ENCODE data around the gene TMPRSS6. TPM values are rescaled to one million over a fixed set of nuclear protein-coding genes. Genes with fewer than 3 reads are reported as not detected.

Gene TMPRSS6
- total RNA-seq, 6 experiments from 2014 or later = not detected

GRCh38 chr22:37097346-37097745, 12.2 kb downstream of the TMPRSS6 start:
- Mint-ChIP-seq H3K36me3 (ENCODE audit: low read depth) (no peaks in the 10 kb centered on the region), H3K27me3 (ENCODE audit: insufficient read depth) (peaks cover 69% of the 10 kb centered on the region), H3K27ac (no peak overlapping the region), H3K4me3 (no peak overlapping the region), H3K4me1 (ENCODE audit: low read depth) (no peaks in the 10 kb centered on the region), H3K9me3 (no peaks in the 10 kb centered on the region)
- DNase-seq = no peak
- no peak for TF ChIP-seq CTCF (IDR thresholded peaks at IDR 0.05)

- Mint-ChIP-seq H3K4me1 (ENCODE audit: low read depth) (no peaks in the 10 kb centered on the region), H3K9me3 (no peaks in the 10 kb centered on the region), H3K36me3 (ENCODE audit: low read depth) (no peaks in the 10 kb centered on the region), H3K4me3 (no peak overlapping the region), H3K27ac (no peak overlapping the region), H3K27me3 (ENCODE audit: insufficient read depth) (peaks cover 57% of the 10 kb centered on the region)
- no peak for DNase-seq
- no peak for TF ChIP-seq CTCF (IDR thresholded peaks at IDR 0.05)
Observed at GRCh38 chr22:37095113-37095512, 14.4 kb downstream of the TMPRSS6 start.

GRCh38 chr22:37094239-37094638, 15.3 kb downstream of the TMPRSS6 start:
- no peak for DNase-seq
- Mint-ChIP-seq H3K9me3 (no peaks in the 10 kb centered on the region), H3K4me3 (no peak overlapping the region), H3K27me3 (ENCODE audit: insufficient read depth) (peaks cover 50% of the 10 kb centered on the region), H3K27ac (no peak overlapping the region), H3K36me3 (ENCODE audit: low read depth) (no peaks in the 10 kb centered on the region), H3K4me1 (ENCODE audit: low read depth) (no peaks in the 10 kb centered on the region)
- TF ChIP-seq CTCF (IDR thresholded peaks at IDR 0.05) = no peak

GRCh38 chr22:37092997-37093396, 16.5 kb downstream of the TMPRSS6 start:
- H3K27ac Mint-ChIP-seq = no peak overlapping the region
- H3K36me3 Mint-ChIP-seq (ENCODE audit: low read depth) = no peaks in the 10 kb centered on the region
- H3K4me3 Mint-ChIP-seq = no peak overlapping the region
- TF ChIP-seq CTCF (IDR thresholded peaks at IDR 0.05) = no peak
- no peaks in the 10 kb centered on the region for H3K9me3 Mint-ChIP-seq
- no peak for DNase-seq
- peaks cover 46% of the 10 kb centered on the region for H3K27me3 Mint-ChIP-seq (ENCODE audit: insufficient read depth)
- peaks cover 6% of the 10 kb centered on the region for H3K4me1 Mint-ChIP-seq (ENCODE audit: low read depth)

- Mint-ChIP-seq H3K27me3 (ENCODE audit: insufficient read depth) (peaks cover 41% of the 10 kb centered on the region), H3K9me3 (no peaks in the 10 kb centered on the region), H3K4me3 (no peak overlapping the region), H3K27ac (no peak overlapping the region), H3K4me1 (ENCODE audit: low read depth) (peaks cover 9% of the 10 kb centered on the region), H3K36me3 (ENCODE audit: low read depth) (no peaks in the 10 kb centered on the region)
- no peak for DNase-seq
- TF ChIP-seq CTCF (IDR thresholded peaks at IDR 0.05) = no peak
Observed at GRCh38 chr22:37091994-37092393, 17.5 kb downstream of the TMPRSS6 start.

Data from HFFc6 (cell line).